Measurements from ENCODE around the gene SLC9A9.
"Not testable (repeated sequence)": the region's sequence is repeated elsewhere in the genome, so short reads cannot be mapped to it uniquely, and the experiment has no call there.

SLC9A9 gene

DNA sequence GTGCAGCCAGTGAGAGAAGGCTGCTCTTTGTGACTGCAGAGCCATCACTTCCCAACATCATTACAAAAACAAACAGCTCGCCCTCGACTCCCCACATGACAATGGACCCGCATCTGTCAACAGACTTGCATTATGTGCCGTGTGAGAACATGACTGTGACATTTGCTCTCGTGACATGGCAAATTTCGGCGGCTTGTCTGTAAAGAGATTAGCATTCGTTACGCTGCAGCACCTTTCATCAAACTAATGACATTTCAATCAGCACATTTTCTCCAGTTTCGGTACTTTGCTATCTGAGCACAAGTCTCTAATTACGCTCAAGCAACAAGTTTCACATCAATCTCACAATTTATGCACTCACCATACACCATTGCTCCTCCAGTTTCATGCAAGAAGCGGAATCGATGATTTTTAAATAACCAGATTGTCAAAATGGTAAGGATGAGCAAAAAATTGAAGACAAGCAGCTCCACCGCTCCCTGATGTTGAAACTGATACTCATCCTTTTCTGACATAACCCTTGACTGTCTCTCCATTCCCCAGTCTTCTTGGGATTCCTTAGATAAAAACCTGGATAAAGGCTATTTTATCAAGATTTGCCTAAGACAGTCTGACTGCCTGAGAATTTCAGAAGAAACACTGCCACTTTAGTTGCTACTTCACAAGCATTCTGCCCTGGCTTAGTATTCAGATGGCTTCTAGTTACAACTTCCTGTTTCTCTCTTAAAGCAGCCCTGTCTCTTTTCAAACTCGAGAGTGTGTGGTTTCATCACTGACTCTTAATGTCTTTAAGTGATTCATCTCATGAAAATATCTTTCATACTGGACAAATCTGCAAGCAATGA is at the start of gene SLC9A9:
SLC9A9 (minus strand) TSS at position 682 of the 845 bp plus-strand sequence; CDS start at position 536, 146 bp downstream.
- no peak for DNase-seq

- no peak for DNase-seq
Measured at GRCh38 chr3:143897576-143898295, 49.5 kb upstream of the SLC9A9 start.

GRCh38 chr3:143896486-143896885 is 48.2 kb upstream of the SLC9A9 start:
- DNase-seq, result no peak

- DNase-seq, result no peak
Measured at GRCh38 chr3:143895805-143896204, 47.5 kb upstream of the SLC9A9 start.

- no peak for DNase-seq
Measured at GRCh38 chr3:143888846-143889245, 40.6 kb upstream of the SLC9A9 start.

DNA sequence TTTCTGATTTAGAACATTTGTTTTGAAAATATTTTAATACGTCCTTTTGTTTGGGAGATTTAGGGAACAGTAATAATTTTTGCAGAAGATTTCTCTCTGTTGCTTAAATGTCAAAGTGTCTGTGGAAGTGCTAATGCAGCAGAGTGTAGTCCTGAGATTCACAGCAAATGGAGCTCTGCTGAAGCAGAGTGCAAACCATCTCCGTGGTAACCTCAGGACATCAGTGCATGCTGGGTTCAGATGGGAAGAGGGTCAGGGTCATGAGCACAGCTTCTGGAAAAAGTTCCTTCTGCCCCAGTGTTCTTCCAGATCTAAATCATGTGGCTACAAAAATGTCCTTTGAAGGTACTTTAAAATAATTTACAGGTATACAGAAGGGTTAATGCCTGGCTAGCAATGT is 39.9 kb upstream of the SLC9A9 start:
- DNase-seq, result no peak

DNA sequence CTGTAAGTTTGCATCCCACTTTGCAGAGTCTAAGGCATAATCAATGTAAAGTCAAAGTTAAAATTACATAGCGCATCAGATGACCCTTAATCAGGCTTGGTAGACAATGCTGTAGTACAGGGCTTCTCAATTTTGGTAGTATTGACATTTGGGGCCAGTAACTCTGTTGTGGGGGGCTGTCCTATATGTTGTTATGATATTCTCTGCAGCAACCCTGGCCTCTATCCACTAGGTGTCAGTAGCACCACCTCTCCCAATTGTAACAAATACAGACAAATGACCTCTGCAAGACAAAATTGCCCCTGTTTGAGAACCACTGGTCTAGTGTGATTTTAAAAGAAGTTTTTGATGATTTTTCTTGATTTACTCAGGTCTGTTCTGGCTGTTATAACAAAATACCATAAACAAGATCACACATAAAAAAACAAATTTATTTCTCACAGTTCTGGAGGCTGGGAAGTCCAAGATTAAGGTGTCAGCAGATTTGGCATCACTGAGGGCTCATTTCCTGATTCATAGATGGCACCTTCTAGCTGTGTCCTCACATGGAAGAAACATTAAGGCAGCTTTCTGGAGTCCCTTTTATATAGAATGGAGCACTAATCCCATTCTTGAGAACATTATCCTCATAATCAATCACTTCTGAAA is 37.6 kb upstream of the SLC9A9 start:
- no peak for DNase-seq

- no peak for DNase-seq
Measured at GRCh38 chr3:143884861-143885260, 36.6 kb upstream of the SLC9A9 start.

DNA sequence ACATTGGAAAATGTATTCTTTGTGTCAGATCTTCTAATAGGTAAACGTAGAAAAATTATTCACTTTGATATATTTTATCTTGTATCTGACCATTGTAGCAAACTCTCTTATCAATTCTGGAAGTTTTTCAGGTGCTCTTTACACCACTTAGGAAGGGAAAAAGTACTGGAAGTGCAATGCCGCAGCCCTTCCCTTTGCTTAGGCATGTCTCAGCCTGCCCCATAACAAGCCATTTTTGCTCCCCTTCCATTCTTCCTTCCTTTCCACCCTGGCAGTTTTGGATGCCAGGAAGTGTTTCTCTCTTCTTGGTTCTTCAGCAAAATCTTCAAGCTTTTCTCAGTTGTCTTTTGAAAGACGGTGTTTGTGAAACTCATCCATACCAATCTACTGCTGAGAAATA is 34.9 kb upstream of the SLC9A9 start:
- DNase-seq, result no peak

DNA sequence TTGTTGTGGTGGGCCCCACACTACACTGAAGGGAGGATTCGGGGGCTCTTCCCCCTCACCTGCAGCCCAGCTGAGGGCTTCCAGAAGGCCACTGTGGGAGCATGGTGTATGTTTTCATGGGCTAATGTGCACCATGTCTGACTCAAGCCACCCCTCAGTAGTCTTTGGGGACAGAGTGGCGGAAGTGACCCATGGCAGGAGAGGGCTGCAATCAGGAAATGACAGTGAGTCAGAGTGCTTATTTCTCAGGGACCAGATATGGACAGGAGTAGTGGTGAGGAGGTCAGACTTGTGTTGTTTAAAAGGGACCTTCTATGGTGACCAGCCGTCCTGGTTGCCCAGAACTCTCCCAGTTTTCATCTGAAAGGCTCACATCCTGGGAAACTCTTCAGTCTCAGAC is 32.8 kb upstream of the SLC9A9 start:
- DNase-seq, result no peak

- DNase-seq, result no peak
Measured at GRCh38 chr3:143875546-143875945, 27.3 kb upstream of the SLC9A9 start.

DNA sequence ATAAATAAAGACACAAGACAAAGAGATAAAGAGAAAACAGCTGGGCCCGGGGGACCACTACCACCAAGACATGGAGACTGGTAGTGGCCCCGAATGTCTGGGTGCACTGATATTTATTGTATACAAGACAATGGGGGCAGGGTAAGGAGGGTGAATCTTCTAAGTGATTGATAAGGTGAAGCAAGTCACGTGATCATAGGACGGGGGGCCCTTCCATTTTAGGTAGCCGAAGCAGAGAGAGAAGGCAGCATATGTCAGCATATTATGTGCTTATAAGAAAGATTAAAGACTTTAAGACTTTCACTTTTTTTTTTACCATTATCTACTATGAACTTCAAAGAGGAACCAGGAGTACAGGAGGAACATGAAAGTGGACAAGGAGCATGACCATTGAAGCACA is 25.3 kb upstream of the SLC9A9 start:
- not testable (repeated sequence) for DNase-seq

GRCh38 chr3:143865302-143865701 is 17.0 kb upstream of the SLC9A9 start:
- no peak for DNase-seq

- no peak for DNase-seq
Measured at GRCh38 chr3:143859465-143860203, 11.4 kb upstream of the SLC9A9 start.

DNA sequence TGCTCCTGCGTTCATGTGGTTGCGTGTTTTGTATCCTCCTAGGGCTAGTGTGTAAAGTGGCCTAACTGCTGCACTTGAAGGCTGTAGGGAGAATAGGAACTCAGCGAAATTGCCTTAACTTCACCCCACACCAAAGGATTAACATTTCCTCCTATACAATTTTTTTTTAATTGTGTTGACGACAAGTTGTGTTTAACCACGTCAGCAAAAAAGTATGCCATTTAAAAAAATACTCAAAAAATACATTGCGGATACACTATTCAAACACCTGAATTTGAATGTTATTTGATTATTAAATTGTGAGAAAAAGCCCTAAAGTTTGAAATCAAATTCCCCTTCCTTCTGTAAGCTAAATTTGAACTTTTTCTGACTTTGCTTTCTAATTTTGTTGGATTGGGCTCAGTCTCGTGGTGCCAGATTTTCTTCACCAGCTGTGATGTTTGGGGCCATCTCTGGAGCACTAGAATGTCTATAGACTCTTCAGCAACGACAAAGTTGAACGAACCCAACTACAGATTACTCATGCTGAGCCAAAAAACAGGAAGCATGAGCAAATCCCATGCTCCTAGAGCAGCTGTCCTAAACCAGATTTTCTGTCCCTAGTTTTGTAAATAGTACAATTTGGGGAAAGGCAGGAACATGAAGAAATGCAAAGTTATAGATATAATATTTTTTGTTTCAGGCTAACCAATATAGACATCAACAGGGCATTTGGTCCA is 8.1 kb upstream of the SLC9A9 start:
- no peak for DNase-seq

DNA sequence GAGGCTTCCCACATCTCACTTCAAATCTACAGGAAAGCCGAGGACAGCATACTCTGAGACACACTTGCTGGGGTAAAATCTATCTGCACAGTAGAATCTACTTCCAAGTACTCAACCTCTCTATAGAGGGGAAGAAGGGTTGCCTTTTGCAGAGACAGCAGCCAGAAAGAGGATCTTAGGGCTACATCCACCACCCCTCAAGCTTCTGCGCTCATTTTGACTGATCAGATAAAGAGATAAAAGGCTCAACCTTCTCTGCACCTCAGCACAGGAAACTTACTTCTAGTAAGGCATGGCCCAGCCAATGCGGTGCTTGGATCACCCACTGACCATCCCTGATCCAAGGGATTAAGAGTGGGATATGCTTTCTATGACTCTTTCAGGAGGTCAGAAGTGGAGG is 6.9 kb upstream of the SLC9A9 start:
- DNase-seq, result no peak

GRCh38 chr3:143851331-143852017 is 3.2 kb upstream of the SLC9A9 start:
- no peak for DNase-seq

DNA sequence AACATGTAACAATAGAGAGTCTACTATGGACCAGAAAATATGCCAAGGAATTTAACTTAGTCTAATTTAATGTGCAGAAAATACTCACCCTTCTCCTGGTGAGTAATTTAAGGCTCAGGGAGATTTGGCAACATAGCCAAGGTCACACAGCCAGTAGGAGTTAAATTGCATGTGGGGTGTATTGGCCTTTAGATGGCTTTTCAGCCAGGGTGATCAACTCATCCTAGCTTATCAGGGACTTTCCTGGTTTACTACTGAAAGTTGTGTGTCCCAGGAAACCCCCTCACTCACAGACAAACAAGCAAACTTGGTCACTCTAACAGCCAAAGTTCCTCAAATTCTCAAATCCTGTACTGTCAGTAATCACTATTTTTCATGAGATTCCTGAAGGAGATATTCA is 2.6 kb upstream of the SLC9A9 start:
- DNase-seq, result no peak

- DNase-seq, result no peak
Measured at GRCh38 chr3:143849854-143850549, 1.7 kb upstream of the SLC9A9 start.

GRCh38 chr3:143848704-143849103 is 436 bp upstream of the SLC9A9 start:
- no peak for DNase-seq

DNA sequence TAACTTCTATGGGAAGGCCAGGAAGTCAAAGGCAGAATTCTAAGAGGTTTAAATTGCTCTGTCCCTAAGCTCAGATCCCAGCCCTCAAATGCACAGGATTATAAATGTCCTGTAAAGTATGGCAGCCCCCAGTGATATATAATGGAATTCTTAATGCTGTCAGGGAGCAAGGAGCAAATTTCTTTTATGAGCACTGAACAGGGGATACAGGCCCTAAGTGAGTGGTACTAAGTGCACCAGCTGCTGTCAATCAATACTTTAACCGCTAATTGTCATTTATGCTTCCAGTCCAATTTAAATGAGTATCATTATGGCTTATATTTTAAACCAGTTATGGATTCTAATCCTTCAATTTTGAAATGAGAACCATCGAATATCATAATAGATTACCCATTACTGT is 4.7 kb downstream of the SLC9A9 start:
- no peak for DNase-seq

Data from stimulated activated CD4-positive, alpha-beta T cell treated with anti-CD3 and anti-CD28 coated beads, Interleukin-12 subunit alpha, Interleukin-12 subunit beta, amount 100 ng/mL, for 4 hours (primary cell).